HG02678 (cell line): ENCODE data around the gene USP24.

Experiments used
- ATAC-seq: cut with Tn5 transposase; IDR thresholded peaks from one replicate; pipeline ENCODE4 v1.9.1; 2021; ENCODE audit warnings: mild to moderate bottlenecking, moderate library complexity; ENCODE audit not compliant: unreplicated experiment

The USP24 gene

DNA sequence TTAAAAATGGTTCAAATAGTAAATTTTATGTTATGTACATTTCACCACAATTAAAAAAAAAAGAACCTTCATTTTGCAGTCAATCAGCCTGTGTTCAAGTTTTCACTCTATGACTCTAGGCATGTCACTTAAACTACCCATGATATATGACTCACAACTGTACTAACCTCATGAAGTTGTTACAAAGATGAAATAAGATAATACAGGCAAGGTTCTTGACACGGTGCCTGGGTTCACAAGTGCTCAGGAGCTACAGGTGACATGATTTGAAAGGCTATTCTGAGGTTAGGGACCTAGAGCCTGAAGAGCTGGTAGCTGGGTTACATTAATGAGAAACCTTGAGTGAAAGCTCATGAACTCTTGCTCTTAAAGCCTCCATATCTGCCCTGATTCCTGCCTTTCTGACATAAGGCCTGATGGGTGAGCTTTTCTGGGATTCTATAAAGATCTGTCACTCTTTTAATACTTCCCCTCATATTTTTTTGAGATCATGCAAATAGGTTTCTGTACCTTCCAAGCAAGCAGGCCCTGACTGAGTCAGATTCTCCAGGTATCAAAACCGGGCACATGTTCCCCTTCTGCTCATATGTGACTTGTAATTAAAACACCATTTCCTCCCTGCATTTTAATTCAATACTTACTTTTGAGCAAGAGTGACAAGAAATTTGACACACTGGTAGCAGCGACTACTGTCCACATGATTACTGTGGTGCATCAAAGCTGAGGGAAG, 141.8 kb downstream of the USP24 start:
- ATAC-seq, result no peak

DNA sequence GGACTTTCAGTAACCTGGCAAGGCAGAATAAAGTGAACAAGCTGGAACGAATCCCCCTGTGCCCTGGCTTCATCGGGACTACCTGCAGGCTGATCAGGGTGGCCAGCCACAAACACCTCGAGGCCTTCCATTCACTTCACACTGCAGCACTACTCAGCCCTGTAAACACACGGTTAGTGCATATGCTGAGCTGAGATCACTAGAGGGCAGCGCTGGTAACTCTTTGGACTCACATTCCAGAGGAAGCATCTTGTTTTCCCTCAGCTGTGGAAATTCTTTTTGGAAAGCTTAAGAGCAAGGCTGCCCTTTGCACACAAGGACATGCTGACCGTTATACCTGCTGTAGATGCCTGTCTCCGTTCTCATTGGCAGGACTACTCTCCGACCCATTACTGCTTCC, 143.7 kb downstream of the USP24 start:
- no peak for ATAC-seq

DNA sequence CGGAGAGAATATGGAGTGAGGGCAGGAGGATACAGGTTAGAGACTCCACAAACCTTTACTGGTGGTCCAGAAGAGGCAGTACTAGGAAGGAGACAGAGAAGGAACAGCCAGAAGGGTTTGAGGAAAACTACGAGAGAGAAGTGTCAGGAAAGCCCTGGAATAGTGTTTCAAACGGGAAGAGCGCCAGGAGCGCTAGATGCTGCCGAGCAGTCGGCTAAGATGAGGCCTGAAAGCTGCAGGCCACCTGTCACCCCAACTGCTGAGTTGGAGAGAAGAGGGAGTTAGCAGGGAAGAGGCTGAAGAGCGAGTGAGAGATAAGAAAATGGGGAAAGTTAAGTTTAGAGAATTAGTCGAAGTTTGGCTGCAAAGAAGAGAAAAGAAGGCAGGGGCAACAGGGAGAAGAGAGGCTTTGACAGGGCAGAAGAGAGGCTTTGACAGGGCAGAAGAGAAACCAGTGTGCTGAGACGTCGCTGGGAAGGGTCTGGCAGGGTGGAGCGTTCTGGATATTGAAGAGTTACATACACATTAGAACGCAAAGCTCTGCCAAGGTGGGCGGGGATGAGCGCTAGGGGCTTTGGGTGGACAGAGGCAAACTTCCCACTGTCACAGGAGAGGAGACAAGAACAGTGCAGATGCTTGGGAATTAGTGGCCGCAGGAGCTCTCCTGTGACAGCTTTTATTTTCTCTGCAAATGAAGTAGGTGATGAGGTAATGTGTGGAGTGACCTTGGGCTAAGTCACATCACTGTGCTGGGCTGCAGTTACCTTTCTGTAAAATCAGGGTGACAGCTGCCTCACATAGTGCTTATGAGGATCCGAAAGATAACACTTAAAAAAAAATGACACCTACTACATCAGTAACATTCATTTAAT, 144.6 kb downstream of the USP24 start:
- ATAC-seq, result no peak

DNA sequence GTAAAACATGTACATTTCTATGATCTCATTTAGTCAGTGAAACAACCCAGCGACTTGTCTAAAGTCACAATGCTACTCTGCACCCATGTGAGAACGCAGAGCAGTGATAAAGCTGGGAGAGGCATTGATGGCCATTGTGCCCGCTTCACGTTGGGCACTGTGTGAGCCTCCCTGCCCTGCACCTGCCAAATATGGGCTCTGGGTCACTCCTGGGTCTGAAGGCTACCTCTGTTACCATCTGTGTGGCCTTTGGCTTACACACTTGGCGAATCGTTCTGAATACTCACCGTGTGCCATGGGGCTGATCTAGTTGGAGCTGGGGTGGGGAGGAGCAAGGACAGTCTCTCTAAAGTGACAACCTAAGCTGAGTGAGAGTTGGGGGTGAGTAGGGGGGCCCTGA, 145.9 kb downstream of the USP24 start:
- ATAC-seq, result no peak

DNA sequence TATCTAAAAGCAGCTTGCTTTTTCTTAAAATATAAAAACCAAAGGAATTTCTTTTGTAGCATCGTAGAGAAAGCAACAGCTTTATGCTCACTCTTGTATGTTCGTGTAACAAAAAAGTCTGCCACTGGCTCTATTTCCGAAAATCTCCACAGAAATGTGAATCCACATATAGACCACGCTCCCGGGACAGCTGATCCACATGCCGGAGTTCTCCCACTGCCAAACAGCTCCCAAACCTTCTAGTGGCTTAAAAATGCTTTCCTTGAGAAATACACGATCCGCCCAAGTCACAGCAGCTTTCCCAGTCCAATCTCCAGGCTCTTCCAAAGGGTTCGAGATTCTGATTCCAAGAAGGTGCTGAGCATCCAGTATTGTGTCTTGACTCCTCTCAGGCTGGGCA, 146.5 kb downstream of the USP24 start:
- ATAC-seq, result no peak

DNA sequence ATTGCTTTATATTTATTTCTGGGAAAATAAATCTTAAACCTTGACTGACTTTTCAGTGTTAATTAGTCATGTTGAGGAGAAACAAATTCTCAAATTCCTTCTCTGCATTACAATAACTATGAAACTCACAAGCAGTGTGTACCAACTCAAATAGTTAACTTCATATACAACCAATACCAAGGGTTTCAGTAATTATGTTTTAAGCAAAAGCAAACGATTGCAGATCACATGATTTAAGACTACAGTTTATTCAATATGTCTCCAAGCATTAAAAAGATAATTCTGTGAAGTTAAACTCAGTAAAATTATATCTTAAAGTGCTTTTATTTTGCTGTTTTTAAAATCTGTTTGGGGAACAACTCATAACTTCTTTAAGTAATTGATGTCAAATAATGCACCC, 147.2 kb downstream of the USP24 start:
- ATAC-seq, result no peak

DNA sequence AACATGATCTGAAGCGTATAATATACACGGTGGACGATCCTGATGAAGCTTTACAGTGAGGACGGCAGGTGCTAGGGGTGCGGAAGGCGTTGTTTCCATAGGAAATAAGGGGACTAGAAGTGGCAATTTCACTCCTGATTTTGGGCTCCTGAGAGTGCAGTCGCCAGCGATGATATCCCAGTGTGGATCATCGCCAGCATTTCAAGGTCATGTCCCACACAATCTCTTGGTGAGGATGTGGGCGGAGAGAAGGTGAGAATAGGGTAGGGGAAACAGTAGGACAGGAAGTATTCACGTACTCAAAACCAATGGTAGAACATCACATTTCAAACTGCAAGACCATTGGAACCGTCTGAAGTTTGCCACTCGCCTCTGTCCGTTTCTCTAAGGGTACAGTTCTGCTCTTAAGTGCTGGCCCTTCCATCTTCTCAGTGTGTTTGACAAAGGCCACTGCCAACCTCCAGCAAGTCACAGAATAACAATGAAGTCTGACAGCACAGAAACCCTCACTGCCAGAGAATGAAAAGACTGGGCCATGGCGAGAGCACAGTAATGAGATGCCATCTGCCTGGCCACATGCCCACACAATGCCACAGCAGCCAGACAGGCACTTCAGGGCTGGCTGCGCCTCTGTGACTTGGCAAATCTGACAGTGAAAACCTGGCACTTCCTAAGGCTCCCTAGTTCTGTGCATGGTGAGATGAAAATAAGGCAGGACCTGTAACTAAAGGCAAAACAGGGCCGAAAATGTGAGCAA, 148.0 kb downstream of the USP24 start:
- no peak for ATAC-seq

DNA sequence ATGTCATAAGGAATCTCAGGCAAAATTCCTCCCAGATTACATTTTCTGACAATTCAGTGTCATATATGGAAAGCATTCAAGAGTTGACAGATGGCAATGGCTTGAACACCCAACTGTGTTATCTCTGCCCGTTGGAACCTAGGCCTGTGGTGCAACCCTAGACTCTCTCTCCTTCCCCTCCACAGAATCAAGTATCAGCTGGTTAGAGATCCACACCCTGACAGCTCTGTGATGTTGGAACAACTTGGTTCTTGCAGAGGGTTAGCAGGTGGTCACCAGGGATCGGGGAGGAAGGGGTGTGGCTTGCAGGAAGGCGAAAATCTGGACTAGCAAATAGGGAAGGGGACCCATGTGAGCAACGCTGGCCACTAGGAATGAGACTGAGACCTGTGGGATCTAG, 149.5 kb downstream of the USP24 start:
- no peak for ATAC-seq

DNA sequence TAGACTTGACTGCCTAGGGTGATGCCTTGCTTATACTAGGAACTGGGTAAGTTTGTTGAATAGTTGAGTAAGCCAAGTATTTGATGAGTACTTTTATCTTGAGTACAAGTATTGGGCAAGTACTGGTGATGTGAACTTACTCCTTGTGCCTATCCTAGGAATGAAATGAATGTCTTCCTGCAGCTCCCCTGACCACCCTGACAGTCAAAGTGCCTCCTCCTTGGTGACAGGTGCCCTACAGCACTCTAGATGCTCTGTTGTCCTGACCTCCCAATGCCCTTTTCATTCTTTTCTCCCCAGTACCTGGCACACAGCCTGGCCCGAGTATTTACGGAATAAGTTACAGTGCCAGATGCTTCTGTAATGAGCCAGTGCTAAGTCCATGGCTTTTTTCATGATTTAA, 150.3 kb downstream of the USP24 start:
- ATAC-seq, result no peak

DNA sequence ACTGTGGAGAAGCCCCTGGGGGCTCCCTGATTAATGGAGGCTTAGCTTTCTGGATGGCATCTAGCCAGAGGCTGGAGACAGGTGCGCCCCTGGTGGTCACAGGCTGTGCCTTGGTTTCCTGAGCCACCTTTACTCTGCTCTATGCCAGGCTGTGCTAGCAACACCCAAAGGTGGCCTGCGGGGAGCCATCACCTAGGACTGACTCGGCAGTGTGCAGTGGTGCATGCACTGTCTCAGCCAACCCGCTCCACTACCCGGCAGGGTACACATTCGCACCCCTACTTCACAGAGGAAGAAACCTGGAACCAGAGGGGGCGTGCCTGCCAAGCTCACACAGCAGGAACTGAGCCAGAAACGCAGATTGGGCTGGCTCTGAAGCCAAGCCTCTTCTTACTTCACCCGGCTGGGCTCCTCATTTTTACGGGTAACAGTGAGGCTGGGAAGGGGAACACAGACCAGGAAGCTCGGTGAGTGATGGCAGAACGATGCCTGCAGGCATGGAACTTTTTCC, 151.0 kb downstream of the USP24 start:
- no peak for ATAC-seq

DNA sequence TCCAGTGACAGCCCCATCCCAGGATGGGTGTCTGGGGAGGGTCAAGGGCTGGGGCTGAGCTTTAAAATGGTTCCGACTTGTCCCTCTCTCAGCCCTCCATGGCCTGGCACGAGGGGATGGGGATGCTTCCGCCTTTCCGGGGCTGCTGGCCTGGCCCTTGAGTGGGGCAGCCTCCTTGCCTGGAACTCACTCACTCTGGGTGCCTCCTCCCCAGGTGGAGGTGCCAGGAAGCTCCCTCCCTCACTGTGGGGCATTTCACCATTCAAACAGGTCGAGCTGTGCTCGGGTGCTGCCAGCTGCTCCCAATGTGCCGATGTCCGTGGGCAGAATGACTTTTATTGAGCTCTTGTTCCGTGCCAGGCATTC, 151.6 kb downstream of the USP24 start:
- no peak for ATAC-seq

DNA sequence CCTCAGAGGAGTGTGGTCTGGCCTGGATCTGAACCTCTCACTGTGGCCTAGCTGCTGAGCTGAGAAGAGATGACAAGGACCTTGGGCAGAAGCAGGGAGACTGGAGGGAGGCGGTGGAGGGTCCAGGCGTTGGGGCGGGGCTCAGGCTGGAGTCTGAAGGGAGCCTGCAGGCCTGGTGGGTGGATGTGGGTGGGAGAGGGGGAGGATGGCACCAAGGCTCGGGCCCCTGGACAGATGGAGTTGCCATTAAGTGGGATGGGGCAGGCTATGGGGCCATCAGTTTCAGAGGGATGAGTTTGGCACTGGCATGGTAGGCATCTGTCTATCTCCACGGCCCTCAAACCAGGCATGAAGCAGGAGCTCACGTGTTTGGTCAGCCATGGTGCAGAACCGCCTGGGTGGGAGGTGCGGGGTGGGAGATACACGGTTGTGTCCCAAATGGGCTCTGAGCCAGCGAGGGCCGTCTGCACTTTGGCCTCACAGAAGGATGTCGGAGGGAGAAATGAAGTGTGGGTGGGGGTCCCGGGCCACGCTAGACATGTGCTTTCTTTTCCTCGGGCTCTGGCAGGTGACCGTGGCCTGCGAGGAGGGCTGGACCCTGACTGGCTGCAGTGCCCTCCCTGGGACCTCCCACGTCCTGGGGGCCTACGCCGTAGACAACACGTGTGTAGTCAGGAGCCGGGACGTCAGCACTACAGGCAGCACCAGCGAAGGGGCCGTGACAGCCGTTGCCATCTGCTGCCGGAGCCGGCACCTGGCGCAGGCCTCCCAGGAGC, 152.2 kb downstream of the USP24 start:
- no peak for ATAC-seq

DNA sequence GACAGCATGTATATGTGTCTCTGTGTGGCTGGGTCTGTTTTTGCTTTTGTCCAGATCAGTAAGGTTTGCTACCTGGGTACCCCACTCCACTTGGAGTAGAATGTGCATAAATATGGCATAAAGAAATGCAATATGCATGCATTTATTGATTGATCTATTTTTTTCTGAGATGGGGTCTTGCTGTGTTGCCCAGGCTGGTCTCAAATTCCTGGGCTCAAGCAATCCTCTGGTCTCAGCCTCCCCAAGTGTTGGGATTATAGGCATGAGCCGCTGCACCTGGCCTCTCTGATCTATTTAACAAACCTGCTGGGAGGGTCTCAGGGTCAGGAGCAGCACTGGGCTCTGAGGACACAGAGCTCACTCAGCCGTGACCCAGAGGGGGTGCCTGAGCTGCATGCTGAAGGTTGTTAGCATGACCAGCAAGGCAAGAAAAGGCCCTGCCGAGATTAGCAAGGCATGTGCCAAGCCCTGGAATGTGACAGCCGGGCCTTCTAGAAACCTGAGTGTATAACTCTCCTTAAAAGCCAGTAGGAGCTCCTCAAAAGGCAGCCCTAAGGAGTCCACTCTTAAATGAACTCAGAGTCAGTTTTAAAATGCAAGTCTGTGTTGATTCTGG, 153.3 kb downstream of the USP24 start:
- no peak for ATAC-seq

DNA sequence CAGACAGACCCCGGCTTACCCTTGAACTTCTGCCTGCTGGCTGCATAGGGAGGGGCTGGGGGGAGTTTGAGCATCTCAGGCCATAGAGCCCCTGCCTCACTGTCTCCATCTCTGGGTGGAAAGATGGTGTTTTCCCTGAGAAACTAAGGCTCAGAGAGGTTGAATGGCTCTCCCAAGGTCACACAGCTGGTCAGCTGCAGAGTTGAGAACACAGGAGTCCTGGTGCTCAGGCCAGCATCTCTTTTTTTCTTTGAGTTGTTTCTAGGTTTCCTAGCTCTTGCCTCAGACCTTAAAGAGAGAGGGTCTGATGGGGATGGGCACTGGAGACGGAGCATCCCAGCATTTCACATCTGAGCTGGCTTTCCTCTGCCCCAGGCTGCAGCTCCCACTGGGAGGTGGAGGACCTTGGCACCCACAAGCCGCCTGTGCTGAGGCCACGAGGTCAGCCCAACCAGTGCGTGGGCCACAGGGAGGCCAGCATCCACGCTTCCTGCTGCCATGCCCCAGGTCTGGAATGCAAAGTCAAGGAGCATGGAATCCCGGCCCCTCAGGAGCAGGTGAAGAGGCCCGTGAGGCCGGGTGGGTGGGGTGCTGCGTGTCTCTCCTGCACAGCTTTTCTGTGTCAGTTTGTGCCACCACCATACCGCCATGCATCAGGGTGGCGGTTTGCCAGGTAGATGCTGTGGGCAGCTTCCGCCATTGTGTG, 154.0 kb downstream of the USP24 start:
- no peak for ATAC-seq

DNA sequence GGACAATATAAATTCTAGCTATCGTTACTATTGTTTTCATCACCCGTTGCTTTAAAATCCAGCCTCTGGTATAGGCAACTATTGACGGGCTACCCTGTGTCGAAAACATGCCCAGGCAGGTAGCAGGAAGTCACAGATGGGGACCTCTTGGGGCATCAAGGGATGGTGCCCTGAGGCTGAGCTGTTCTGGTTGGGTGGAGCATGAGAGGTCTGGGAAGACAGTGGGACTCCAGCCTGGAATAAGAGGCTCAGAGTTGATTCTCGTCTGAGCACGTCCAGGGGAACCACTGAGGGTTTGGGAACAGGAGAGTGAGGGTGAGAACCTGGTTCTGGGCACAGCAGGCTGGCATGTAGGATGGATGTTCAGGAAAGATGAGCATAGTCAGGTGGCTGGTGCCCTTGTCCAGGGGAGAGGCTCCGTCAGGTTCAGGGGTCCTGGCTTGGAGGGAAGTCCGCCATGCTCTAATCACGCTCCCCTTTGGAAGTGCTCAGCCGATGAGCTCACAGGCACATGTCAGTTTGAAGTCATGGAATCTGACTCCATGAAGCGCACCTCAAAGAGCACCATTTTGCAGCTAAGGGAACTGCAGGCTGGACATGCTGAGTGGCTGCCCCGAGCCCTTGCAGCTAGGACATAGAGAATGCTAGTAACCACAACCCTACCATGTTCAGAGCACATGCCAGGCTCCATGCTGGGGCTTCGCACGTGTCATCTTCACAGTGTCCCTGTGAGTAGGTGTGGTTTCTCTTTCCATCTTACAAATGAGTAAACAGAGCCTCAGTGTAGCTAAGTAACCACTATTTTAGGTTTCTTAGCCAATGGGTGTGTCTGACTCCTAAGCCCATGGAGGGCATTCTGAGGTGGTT, 154.8 kb downstream of the USP24 start:
- ATAC-seq, result no peak

DNA sequence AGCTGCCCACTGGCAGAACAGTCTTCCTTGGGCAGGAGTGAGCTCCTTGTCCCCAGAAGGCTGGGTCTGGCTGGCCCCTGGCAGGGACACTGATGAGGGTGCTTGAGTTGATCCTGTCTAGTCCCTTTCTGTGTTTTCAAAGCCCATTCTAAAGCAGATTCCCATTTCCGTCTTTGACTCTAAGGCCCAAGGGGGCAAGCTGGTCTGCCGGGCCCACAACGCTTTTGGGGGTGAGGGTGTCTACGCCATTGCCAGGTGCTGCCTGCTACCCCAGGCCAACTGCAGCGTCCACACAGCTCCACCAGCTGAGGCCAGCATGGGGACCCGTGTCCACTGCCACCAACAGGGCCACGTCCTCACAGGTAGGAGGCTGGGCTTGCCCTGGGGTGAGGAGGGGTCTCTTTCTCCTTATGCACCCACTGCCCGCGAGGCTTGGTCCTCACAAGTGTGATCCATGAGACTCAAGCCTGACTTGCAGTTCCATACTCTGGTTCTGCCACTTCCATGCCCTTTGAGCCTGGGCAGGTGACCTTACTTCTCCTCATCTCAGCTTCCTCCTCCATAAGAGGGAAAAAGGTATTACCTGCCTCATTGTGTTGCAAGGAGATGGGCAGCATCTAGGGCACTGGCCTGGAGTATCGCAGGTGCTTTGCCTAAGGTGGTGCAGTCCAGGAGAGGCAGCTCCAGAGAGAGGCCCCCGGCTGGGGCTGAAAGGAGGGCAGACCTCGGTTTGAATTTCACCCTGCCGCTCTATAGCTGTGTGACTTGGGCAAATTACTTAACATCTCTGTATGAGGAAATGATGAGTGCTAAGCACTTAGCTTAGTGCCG, 155.6 kb downstream of the USP24 start:
- ATAC-seq, result no peak

DNA sequence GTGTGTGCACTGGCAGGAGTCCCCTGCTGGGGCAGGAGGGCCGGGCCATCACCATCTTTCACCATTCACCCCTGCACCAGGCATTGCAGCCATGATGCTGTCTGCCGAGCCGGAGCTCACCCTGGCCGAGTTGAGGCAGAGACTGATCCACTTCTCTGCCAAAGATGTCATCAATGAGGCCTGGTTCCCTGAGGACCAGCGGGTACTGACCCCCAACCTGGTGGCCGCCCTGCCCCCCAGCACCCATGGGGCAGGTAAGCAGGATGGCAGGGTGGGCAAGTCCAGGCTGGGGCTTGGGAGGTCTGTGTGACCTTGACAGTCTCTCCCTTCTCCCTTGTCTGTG, 157.2 kb downstream of the USP24 start:
- ATAC-seq, result no peak
